ENCODE results near the gene SIRPA. TPM values are rescaled to one million over a fixed set of nuclear protein-coding genes. Genes with fewer than 3 reads are reported as not detected.

SIRPA gene
- total and polyA plus RNA-seq, 10 of the 15 experiments (the other 5 are each of a cell fraction or from before 2014, with no cell fraction given): 1.7 to 13.2 (median 5.0) TPM

- TF ChIP-seq POLR2AphosphoS5 (IDR thresholded peaks at IDR 0.05; ENCODE audit: low read length): no peak
Measured at GRCh38 chr20:1941226-1941625, 46.0 kb downstream of the SIRPA start (continued).

- H3K27ac ChIP-seq (ENCODE audit: control insufficient read depth, insufficient read depth): no peak overlapping the region
- H3K4me2 ChIP-seq (ENCODE audit: control insufficient read depth, insufficient read depth): no peak overlapping the region
- FAIRE-seq: no peak
- ATAC-seq: 0 out of 3 replicates have a peak, but pooled peaks have one; percentile 29
- intact Hi-C loops (cut with micrococcal nuclease; ENCODE audit: unreplicated experiment) (no loop called here), in situ Hi-C loops (cut with MboI) (no loop called here)
- 54% methylated on average over 7 of the region's 7 CpGs for WGBS (ENCODE audit: insufficient coverage, insufficient replicate concordance, low lambda C conversion rate, missing lambda C conversion rate)
- ChIA-PET CTCF (no interaction called here), POLR2A (no interaction called here), RAD21 (ENCODE audit: unreplicated experiment) (no interaction called here), SMC1A (ENCODE audit: uncharacterized antibody, unreplicated experiment) (no interaction called here)
- no peak overlapping the region for H3K4me3 ChIP-seq
- peaks cover 1 to 7% of the 10 kb centered on the region in 2 experiments for H3K27me3 ChIP-seq (replicated peaks in 1 of 2; ENCODE audit: control insufficient read depth in 2 of 2, insufficient read depth in 2 of 2, low read length in 1 of 2)
- DNase-seq (ENCODE audit: low read depth, low spot score): no peak
- no peak overlapping the region for H2AFZ ChIP-seq (ENCODE audit: control insufficient read depth, low read depth, low read length)
- no TSS peak for BruUV-seq (replicated peaks)
- H4K20me1 ChIP-seq (ENCODE audit: control insufficient read depth, insufficient read depth): no peaks in the 10 kb centered on the region
- H3K36me3 ChIP-seq (ENCODE audit: control insufficient read depth in 2 of 2, insufficient read depth in 2 of 2, low read length in 1 of 2): no peaks in the 10 kb centered on the region
- H3K9me3 ChIP-seq (replicated peaks; ENCODE audit: control insufficient read depth, insufficient read depth, low read length): no peaks in the 10 kb centered on the region
- no peak overlapping the region for H3K9ac ChIP-seq (ENCODE audit: control insufficient read depth, insufficient read depth, low read length)
- no peaks in the 10 kb centered on the region for H3K79me2 ChIP-seq (ENCODE audit: control insufficient read depth, insufficient read depth, low read length)
- H3K4me1 ChIP-seq (ENCODE audit: control insufficient read depth, insufficient read depth, low read length): no peaks in the 10 kb centered on the region
- TF ChIP-seq JUND (IDR thresholded peaks at IDR 0.05; ENCODE audit: low read depth, low read length): no peak
- no peak for TF ChIP-seq HCFC1 (IDR thresholded peaks at IDR 0.05; ENCODE audit: low read length)
- TF ChIP-seq CREB1 (IDR thresholded peaks at IDR 0.05; ENCODE audit: low read depth): no peak
- TF ChIP-seq POLR2AphosphoS2 (IDR thresholded peaks at IDR 0.05; ENCODE audit: low read depth, low read length): no peak
- no peak for TF ChIP-seq EZH2 (IDR thresholded peaks at IDR 0.05; ENCODE audit: borderline replicate concordance, control insufficient read depth, low read depth, low read length)
- no peak for TF ChIP-seq EP300 (IDR thresholded peaks at IDR 0.05; ENCODE audit: borderline replicate concordance in 1 of 2, control insufficient read depth in 1 of 2, low read depth in 2 of 2, low read length in 2 of 2)
- TF ChIP-seq CREM (IDR thresholded peaks at IDR 0.05; ENCODE audit: low read depth): no peak
- TF ChIP-seq, protein P1, sequence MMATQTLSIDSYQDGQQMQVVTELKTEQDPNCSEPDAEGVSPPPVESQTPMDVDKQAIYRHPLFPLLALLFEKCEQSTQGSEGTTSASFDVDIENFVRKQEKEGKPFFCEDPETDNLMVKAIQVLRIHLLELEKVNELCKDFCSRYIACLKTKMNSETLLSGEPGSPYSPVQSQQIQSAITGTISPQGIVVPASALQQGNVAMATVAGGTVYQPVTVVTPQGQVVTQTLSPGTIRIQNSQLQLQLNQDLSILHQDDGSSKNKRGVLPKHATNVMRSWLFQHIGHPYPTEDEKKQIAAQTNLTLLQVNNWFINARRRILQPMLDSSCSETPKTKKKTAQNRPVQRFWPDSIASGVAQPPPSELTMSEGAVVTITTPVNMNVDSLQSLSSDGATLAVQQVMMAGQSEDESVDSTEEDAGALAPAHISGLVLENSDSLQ (IDR thresholded peaks at IDR 0.05): no peak
- TF ChIP-seq MYC (IDR thresholded peaks at IDR 0.05; ENCODE audit: insufficient read depth, insufficient read length, insufficient replicate concordance, low read length, severe bottlenecking): no peak
- no peak for TF ChIP-seq ZNF207 (IDR thresholded peaks at IDR 0.05; ENCODE audit: borderline replicate concordance)
- TF ChIP-seq TCF7 (IDR thresholded peaks at IDR 0.05; ENCODE audit: borderline replicate concordance): no peak
- TF ChIP-seq ETV6 (conservative IDR thresholded peaks at IDR 0.05 in 1 of 2, IDR thresholded peaks at IDR 0.05 in 1 of 2; ENCODE audit: borderline replicate concordance in 1 of 2, low read depth in 1 of 2): no peak
- TF ChIP-seq IKZF1 (conservative IDR thresholded peaks at IDR 0.05): no peak
- no peak for TF ChIP-seq IRF5 (IDR thresholded peaks at IDR 0.05; ENCODE audit: borderline replicate concordance)
- no peak for TF ChIP-seq SMC3 (IDR thresholded peaks at IDR 0.05; ENCODE audit: borderline replicate concordance, low read length)
- TF ChIP-seq, protein P2, sequence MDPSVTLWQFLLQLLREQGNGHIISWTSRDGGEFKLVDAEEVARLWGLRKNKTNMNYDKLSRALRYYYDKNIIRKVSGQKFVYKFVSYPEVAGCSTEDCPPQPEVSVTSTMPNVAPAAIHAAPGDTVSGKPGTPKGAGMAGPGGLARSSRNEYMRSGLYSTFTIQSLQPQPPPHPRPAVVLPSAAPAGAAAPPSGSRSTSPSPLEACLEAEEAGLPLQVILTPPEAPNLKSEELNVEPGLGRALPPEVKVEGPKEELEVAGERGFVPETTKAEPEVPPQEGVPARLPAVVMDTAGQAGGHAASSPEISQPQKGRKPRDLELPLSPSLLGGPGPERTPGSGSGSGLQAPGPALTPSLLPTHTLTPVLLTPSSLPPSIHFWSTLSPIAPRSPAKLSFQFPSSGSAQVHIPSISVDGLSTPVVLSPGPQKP (IDR thresholded peaks at IDR 0.05; ENCODE audit: low read depth, low read length): no peak
- no peak for TF ChIP-seq TCF3 (IDR thresholded peaks at IDR 0.05; ENCODE audit: borderline replicate concordance, insufficient read depth, low read depth, low read length)
- TF ChIP-seq NBN (IDR thresholded peaks at IDR 0.05): no peak
- no peak for TF ChIP-seq CBX3 (IDR thresholded peaks at IDR 0.05; ENCODE audit: borderline replicate concordance, low read depth)
Measured at GRCh38 chr20:1942061-1942460, 46.9 kb downstream of the SIRPA start.

All from GM12878 (cell line).